Sigmoid colon (tissue), 7 donors: Measurements from ENCODE around the gene TRUB2. TPM values are rescaled to one million over a fixed set of nuclear protein-coding genes. Genes with fewer than 3 reads are reported as not detected.

Experiments
- DNase-seq: peaks from one replicate; pipeline ENCODE4 v3.0.0-alpha.2; 2019
- H3K27ac ChIP-seq, 4 donors: fragments of 200-600 bp; sonication (generic); one replicate each; pipeline ENCODE4 v1.5.1; 2016 to 2019; ENCODE audit warnings: mild to moderate bottlenecking in 1 of 4
- H3K27me3 ChIP-seq, 3 donors: fragments of 200-600 bp; sonication (generic); one replicate each; pipeline ENCODE4 v1.5.1; 2019; ENCODE audit warnings: mild to moderate bottlenecking in 1 of 3
- H3K36me3 ChIP-seq, 4 donors: fragments of 200-600 bp; sonication (generic); one replicate each; pipeline ENCODE4 v1.5.1; 2016 to 2019
- H3K4me1 ChIP-seq, 4 donors: fragments of 200-600 bp; sonication (generic); one replicate each; pipeline ENCODE4 v1.5.1; 2017 to 2019
- H3K4me3 ChIP-seq, 4 donors: fragments of 200-600 bp; sonication (generic); one replicate each; pipeline ENCODE4 v1.5.1; 2017 to 2019; ENCODE audit warnings: mild to moderate bottlenecking in 2 of 4, moderate library complexity in 1 of 4
- H3K9me3 ChIP-seq, 4 donors: fragments of 200-600 bp in 3 of 4; sonication (generic) in 3 of 4; one replicate each; pipeline versions ENCODE4 v1.5.1 to v1.6.1; 2013 to 2019
- EP300 ChIP-seq, 4 donors: sonication (generic); formaldehyde crosslinking; IDR thresholded peaks; one replicate each; pipeline ENCODE4 v1.6.1; 2017; ENCODE audit warnings: antibody characterized with exemption in 4 of 4
- POLR2A ChIP-seq, 2 donors: fragments of 450-650 bp; IDR thresholded peaks; one replicate each; pipeline ENCODE4 v1.6.1; 2016; ENCODE audit warnings: antibody characterized with exemption in 2 of 2, mild to moderate bottlenecking in 2 of 2, moderate library complexity in 2 of 2
- POLR2AphosphoS5 ChIP-seq, 4 donors: sonication (generic); formaldehyde crosslinking; IDR thresholded peaks; one replicate each; pipeline ENCODE4 v1.6.1; 2017; ENCODE audit warnings: antibody characterized with exemption in 4 of 4
- WGBS, 2 donors: extraction: QIAGEN DNeasy Blood & Tissue Kit; methylation state at CpG; one replicate each; pipeline ENCODE4 v1.1.7; 2013; 5-methylcytosine and 5-hydroxymethylcytosine counted together
- intact Hi-C: fragments of 100-400 bp; cut with DNase I; formaldehyde crosslinking; loops from one replicate; pipeline ENCODE4 v1.15.1; 2023
- polyA plus RNA-seq, 3 donors: library from polyadenylated mRNA; stranded (reverse); fragments of 200-250 nt; gene quantifications; one replicate each; pipeline ENCODE4 v1.2.3, GENCODE V29; 2013
- total RNA-seq, 4 donors: library from RNA; depleted of rRNA; stranded (reverse); fragments of >200 nt; gene quantifications; one replicate each; pipeline ENCODE4 v1.1.0, GENCODE V29; 2016
- TF ChIP-seq, protein P1 (sequence below), 4 experiments: fragments of 450-650 bp in 3 of 4; fragments of 200-600 bp in 1 of 4; IDR thresholded peaks; one replicate each; pipeline ENCODE4 v1.5.1; 2016 to 2019; ENCODE audit warnings: antibody characterized with exemption in 4 of 4, mild to moderate bottlenecking in 3 of 4, moderate library complexity in 2 of 4
- donor health status: healthy with polysubstance abuse.
- donor health status: Bipolar disorder and iron deficiency.
- donor health status: healthy.

TRUB2 gene
- total and polyA plus RNA-seq, 7 donors = 7.6 to 20.8 (median 14.1) TPM

DNA sequence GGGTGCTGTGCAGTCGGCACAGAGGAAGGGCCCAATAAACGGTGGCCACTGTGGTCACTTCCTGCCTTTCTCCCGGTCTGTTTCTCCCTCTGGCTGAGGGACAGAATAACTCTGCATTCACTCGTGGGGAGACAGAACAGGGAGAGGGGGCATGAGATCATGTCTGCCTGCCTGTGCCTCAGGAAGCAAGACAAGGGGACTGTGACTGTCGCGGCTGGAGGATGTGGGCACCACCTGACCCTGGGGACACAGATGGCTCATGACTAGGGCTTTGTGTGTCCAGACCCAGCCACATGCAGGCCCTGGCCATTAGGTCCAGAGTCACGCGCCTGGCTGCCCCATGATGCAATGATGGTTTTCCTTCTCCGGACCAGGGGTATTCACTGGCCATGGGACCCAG lies 5.8 kb downstream of the TRUB2 start:
- Histone ChIP-seq H3K27me3 (no peaks in the 10 kb centered on the region), H3K36me3 (peaks cover 4 to 65% (median 24%) of the 10 kb centered on the region in 4 donors), H3K4me1 (peaks cover 0 to 5% (median 4%) of the 10 kb centered on the region in 4 donors), H3K27ac (no peak overlapping the region), H3K9me3 (no peaks in the 10 kb centered on the region), H3K4me3 (no peak overlapping the region)
- intact Hi-C loops = no loop called here
- TF ChIP-seq EP300 (IDR thresholded peaks at IDR 0.05) = no peak
- DNase-seq = no peak
- WGBS, 2 donors = 83 to 86% methylated on average over 9 of the region's 9 CpGs

DNA sequence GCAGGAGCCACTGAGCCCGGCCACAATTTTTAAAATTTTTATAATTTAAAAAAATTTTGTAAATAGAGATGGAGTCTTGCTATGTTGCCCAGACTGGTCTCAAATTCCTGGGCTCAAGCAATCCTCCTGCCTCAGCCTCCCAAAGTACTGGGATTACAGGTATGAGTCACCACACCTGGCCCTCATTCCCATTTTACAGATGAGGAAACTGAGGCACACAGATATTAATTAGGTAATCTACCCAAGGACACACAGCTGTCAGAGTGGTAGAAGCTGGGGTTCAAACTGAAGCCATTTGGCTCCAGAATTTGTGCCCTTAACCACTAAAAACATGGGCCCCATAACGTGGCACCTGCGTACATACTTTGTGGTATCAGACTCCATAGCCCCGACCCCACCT lies 7.5 kb downstream of the TRUB2 start:
- Histone ChIP-seq H3K27me3 (no peaks in the 10 kb centered on the region), H3K4me1 (no peaks in the 10 kb centered on the region), H3K27ac (no peak overlapping the region), H3K9me3 (no peaks in the 10 kb centered on the region), H3K4me3 (no peak overlapping the region), H3K36me3 (peaks cover 9 to 82% (median 38%) of the 10 kb centered on the region in 4 donors)
- 94 to 96% methylated on average over 4 of the region's 4 CpGs for WGBS, 2 donors
- TF ChIP-seq POLR2AphosphoS5 (IDR thresholded peaks at IDR 0.05) (no peak), EP300 (IDR thresholded peaks at IDR 0.05) (no peak), POLR2A (IDR thresholded peaks at IDR 0.05) (no peak)
- TF ChIP-seq, protein P1, sequence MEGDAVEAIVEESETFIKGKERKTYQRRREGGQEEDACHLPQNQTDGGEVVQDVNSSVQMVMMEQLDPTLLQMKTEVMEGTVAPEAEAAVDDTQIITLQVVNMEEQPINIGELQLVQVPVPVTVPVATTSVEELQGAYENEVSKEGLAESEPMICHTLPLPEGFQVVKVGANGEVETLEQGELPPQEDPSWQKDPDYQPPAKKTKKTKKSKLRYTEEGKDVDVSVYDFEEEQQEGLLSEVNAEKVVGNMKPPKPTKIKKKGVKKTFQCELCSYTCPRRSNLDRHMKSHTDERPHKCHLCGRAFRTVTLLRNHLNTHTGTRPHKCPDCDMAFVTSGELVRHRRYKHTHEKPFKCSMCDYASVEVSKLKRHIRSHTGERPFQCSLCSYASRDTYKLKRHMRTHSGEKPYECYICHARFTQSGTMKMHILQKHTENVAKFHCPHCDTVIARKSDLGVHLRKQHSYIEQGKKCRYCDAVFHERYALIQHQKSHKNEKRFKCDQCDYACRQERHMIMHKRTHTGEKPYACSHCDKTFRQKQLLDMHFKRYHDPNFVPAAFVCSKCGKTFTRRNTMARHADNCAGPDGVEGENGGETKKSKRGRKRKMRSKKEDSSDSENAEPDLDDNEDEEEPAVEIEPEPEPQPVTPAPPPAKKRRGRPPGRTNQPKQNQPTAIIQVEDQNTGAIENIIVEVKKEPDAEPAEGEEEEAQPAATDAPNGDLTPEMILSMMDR (IDR thresholded peaks at IDR 0.05) = no peak
- DNase-seq = no peak
- intact Hi-C loops = no loop called here

DNA sequence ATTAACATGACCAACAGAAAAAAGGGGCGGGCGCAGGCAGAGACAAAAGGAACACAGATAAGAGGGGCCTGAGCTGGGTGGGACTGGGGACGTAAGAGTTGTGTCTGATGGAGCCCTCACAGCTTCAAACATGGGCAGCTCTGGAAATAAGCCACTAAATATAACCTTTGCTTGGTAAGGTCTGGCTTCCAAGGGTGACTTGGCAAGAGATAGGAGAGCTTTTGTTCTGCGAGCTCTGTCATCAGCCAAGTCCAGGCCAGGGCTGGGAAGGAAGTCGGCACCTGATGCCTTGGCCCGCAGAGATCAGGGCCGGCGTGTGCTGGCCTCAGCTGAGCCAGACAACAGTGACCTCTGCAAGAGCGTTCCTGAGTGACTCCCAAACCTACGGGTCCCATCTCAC lies 11.8 kb downstream of the TRUB2 start:
- Histone ChIP-seq H3K4me1 (no peaks in the 10 kb centered on the region), H3K27me3 (no peaks in the 10 kb centered on the region), H3K36me3 (peaks cover 5 to 68% (median 36%) of the 10 kb centered on the region in 4 donors), H3K4me3 (no peak overlapping the region), H3K9me3 (no peaks in the 10 kb centered on the region), H3K27ac (no peak overlapping the region)
- intact Hi-C loops = no loop called here
- WGBS, 2 donors = 92 to 93% methylated on average over 10 of the region's 10 CpGs
- DNase-seq = no peak
- no peak for TF ChIP-seq EP300 (IDR thresholded peaks at IDR 0.05)
- no peak for TF ChIP-seq POLR2A (IDR thresholded peaks at IDR 0.05)
- TF ChIP-seq POLR2AphosphoS5 (IDR thresholded peaks at IDR 0.05) = no peak
- TF ChIP-seq, protein P1 (IDR thresholded peaks at IDR 0.05) = no peak

DNA sequence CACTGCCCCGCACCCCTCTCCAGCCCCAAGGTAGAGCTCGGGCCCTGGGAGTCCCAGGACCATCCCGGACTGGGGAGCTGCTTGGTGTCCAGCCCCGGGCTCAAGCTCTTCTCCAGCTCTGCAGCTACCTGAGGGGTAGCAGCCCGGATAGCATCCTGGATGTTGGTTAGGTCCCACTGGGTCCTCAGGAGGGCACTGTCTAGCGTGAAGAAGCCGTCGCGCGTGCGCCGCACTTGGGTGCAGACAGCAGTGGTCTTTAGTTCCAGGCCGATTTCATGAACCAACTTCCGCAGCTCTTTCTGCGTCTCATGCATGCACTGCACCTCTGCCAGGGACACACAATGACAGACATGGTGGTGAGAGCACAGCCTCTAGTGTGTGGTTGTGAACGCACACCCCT lies 12.7 kb downstream of the TRUB2 start:
- Histone ChIP-seq H3K4me1 (no peaks in the 10 kb centered on the region), H3K4me3 (no peak overlapping the region), H3K27ac (no peak overlapping the region), H3K36me3 (peaks cover 5 to 59% (median 29%) of the 10 kb centered on the region in 4 donors), H3K9me3 (no peaks in the 10 kb centered on the region), H3K27me3 (no peaks in the 10 kb centered on the region)
- DNase-seq = no peak
- intact Hi-C loops = no loop called here
- WGBS, 2 donors = 97% methylated on average over 16 of the region's 16 CpGs
- TF ChIP-seq, protein P1 (IDR thresholded peaks at IDR 0.05) = no peak
- TF ChIP-seq POLR2A (IDR thresholded peaks at IDR 0.05) = no peak
- TF ChIP-seq POLR2AphosphoS5 (IDR thresholded peaks at IDR 0.05) = no peak
- TF ChIP-seq EP300 (IDR thresholded peaks at IDR 0.05) = no peak

DNA sequence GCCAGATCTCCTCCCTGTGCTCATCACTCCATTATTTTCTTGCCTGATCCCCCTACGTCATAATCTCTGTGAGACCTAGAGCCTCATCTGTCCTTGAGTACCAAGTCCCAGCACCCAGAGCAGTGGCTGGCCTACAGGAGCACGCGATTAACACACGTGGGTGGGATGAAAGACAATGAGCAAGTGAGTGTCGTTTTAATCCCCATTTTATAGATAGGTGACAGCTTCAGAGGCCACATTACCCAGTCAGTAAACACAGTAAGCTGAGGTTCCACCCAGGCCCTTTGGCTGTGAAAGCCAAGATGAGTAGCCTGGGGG lies 17.3 kb downstream of the TRUB2 start:
- intact Hi-C loops = no loop called here
- DNase-seq = no peak
- WGBS, 2 donors = 52 to 72% methylated on average over 5 of the region's 5 CpGs

More for the DNA sequence above, 17.3 kb downstream of the TRUB2 start:
- Histone ChIP-seq H3K27ac (no peak overlapping the region), H3K36me3 (peaks cover 0 to 18% (median 9%) of the 10 kb centered on the region in 4 donors), H3K4me3 (no peak overlapping the region), H3K27me3 (no peaks in the 10 kb centered on the region), H3K4me1 (no peaks in the 10 kb centered on the region), H3K9me3 (no peaks in the 10 kb centered on the region)
- TF ChIP-seq POLR2A (IDR thresholded peaks at IDR 0.05) (no peak), POLR2AphosphoS5 (IDR thresholded peaks at IDR 0.05) (no peak), EP300 (IDR thresholded peaks at IDR 0.05) (no peak)
- TF ChIP-seq, protein P1 (IDR thresholded peaks at IDR 0.05) = no peak
